Mononuclear cell (primary cell): Measurements from ENCODE around the gene P2RY6. TPM values are rescaled to one million over a fixed set of nuclear protein-coding genes. Genes with fewer than 3 reads are reported as not detected.

Experiments used
- H3K27me3 ChIP-seq: 2 replicates; pipeline ENCODE4 v1.6.0; 2011; ENCODE audit warnings: low read length, control low read depth; ENCODE audit not compliant: insufficient read depth
- H3K4me1 ChIP-seq: 2 replicates; pipeline ENCODE4 v1.5.1; 2011; ENCODE audit warnings: mild to moderate bottlenecking, low read length, control low read depth; ENCODE audit not compliant: insufficient read depth
- H3K4me3 ChIP-seq: 2 replicates; pipeline ENCODE4 v1.5.1; 2011; ENCODE audit warnings: mild to moderate bottlenecking, low read length, moderate library complexity
- H3K9me3 ChIP-seq: 2 replicates; pipeline ENCODE4 v1.5.1; 2011; ENCODE audit warnings: low read depth, mild to moderate bottlenecking, control low read depth, low read length
- total RNA-seq: library from RNA; depleted of rRNA; stranded (reverse); fragments of >200 nt; gene quantifications from one replicate; pipeline ENCODE4 v1.2.3, GENCODE V29; 2012

Gene P2RY6
- total RNA-seq, 1 donor: 0.42 TPM

DNA sequence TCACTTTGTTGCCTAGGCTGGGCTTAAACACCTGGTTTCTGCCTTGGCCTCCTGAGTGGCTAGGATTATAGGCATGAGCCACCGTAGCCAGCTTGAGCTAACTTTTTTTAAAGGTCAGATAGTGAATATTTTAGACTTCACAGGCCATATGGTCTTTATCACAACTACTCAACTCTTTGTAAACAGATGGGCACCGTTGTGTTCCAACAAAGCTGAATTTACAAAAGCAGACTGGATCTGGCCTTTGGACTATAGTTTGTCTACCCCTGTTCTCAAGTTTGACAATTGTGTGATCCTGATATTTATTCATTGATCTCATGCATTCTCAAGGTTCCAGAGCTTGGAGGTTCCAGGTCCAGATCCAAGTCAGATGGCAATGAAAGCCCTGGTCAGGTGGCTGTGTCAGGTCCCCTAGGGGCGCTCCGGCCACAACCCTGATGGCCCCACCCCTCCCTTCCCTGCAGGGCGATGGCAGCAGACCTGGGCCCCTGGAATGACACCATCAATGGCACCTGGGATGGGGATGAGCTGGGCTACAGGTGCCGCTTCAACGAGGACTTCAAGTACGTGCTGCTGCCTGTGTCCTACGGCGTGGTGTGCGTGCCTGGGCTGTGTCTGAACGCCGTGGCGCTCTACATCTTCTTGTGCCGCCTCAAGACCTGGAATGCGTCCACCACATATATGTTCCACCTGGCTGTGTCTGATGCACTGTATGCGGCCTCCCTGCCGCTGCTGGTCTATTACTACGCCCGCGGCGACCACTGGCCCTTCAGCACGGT, 38.3 kb upstream of the P2RY6 start:
- Histone ChIP-seq H3K27me3 (no peaks in the 10 kb centered on the region), H3K4me3 (no peak overlapping the region), H3K9me3 (no peaks in the 10 kb centered on the region), H3K4me1 (no peaks in the 10 kb centered on the region)

DNA sequence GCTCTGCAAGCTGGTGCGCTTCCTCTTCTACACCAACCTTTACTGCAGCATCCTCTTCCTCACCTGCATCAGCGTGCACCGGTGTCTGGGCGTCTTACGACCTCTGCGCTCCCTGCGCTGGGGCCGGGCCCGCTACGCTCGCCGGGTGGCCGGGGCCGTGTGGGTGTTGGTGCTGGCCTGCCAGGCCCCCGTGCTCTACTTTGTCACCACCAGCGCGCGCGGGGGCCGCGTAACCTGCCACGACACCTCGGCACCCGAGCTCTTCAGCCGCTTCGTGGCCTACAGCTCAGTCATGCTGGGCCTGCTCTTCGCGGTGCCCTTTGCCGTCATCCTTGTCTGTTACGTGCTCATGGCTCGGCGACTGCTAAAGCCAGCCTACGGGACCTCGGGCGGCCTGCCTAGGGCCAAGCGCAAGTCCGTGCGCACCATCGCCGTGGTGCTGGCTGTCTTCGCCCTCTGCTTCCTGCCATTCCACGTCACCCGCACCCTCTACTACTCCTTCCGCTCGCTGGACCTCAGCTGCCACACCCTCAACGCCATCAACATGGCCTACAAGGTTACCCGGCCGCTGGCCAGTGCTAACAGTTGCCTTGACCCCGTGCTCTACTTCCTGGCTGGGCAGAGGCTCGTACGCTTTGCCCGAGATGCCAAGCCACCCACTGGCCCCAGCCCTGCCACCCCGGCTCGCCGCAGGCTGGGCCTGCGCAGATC, 37.5 kb upstream of the P2RY6 start:
- no peak overlapping the region for H3K4me3 ChIP-seq
- H3K27me3 ChIP-seq: no peaks in the 10 kb centered on the region
- no peaks in the 10 kb centered on the region for H3K4me1 ChIP-seq
- H3K9me3 ChIP-seq: no peaks in the 10 kb centered on the region

DNA sequence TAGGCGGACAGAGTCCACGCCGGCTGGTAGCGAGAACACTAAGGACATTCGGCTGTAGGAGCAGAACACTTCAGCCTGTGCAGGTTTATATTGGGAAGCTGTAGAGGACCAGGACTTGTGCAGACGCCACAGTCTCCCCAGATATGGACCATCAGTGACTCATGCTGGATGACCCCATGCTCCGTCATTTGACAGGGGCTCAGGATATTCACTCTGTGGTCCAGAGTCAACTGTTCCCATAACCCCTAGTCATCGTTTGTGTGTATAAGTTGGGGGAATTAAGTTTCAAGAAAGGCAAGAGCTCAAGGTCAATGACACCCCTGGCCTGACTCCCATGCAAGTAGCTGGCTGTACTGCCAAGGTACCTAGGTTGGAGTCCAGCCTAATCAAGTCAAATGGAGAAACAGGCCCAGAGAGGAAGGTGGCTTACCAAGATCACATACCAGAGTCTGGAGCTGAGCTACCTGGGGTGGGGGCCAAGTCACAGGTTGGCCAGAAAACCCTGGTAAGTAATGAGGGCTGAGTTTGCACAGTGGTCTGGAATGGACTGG, 36.8 kb upstream of the P2RY6 start:
- Histone ChIP-seq H3K27me3 (no peaks in the 10 kb centered on the region), H3K4me3 (no peak overlapping the region), H3K4me1 (no peaks in the 10 kb centered on the region), H3K9me3 (no peaks in the 10 kb centered on the region)

DNA sequence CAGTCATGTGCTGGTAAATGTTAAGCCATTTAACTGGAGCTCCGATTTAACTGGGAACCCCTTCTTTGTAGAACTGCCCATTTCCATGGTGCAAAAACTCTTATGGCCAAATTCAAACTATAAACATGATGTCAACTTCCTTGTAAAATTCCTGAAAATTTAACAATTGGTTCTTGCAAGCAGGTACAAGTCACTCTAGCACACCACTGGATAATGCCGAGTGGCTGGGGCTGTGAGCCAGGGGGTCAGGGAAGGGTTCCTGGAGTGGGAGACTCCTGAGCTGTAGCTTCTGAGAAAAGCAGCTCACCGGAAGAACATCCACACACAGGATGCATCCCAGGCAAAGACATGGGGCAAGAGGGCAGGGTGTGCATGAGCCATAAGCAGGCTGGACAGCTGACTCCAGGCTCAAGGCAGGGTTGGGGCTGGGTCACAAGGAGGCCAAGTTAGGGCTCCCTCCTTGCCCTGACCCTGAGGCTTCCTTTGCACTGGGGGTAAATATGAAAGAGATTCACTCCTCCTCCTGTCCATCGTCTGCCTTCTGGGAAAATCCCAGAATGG, 35.9 kb upstream of the P2RY6 start:
- Histone ChIP-seq H3K27me3 (no peaks in the 10 kb centered on the region), H3K4me3 (no peak overlapping the region), H3K4me1 (no peaks in the 10 kb centered on the region), H3K9me3 (no peaks in the 10 kb centered on the region)

DNA sequence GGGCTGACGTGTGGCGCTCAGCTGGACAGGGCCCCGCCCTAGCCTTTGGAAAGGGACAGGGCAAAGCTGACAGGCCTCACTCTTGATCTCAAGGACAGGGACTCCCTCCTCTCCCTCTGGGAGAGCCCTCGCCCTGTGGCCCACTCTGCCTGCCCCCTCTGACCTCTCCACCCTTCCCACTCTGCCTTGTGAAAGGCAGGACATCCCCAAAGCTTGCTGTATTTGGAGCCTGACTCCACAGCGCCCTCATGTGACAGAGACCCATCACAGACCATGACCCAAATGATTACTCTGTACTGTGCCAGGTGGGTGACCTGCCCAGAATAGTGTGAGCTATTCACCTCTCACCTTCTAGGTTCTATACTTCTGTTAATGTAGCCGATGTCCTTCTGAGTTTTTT, 35.3 kb upstream of the P2RY6 start:
- no peaks in the 10 kb centered on the region for H3K9me3 ChIP-seq
- no peaks in the 10 kb centered on the region for H3K27me3 ChIP-seq
- no peaks in the 10 kb centered on the region for H3K4me1 ChIP-seq
- H3K4me3 ChIP-seq: no peak overlapping the region

DNA sequence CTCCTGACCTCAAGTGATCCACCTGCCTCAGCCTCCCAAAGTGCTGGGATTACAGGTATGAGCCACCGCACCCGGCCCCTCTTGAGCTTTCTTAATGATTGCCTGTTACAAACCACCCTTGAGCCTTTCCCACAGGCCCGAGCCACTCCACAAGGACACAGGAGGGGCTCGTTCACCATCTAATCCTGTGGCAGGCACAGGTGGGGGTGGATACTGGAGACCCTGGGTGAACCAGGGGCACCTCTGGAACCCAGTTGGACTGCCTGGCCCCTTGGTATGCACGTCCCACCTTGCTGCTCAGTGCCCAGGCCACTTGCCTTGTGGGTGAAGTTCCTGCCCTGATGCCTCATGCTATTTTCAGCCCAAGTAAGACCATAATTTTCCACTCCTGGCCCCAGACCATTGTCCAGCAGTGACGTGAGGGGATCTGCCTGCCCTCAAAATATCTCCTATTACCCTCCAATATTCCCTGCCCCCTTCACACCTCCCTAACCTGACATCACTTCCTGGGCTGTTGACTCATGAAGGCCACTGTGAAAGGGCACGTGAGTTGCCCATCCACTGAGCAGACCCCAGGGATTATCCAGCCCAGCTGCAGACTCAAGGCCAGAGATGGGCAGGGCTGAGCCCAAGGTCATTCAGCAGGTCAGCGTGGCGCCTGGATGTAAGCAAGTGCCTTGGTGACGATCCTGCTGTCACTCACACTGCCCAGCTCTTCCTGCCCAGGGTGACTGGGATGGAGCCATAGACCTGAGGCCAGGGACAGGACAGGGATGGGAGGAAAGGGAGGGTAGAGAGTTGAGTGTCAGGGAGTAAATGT, 34.5 kb upstream of the P2RY6 start:
- H3K4me1 ChIP-seq: peaks cover 5% of the 10 kb centered on the region
- H3K9me3 ChIP-seq: no peaks in the 10 kb centered on the region
- no peak overlapping the region for H3K4me3 ChIP-seq
- H3K27me3 ChIP-seq: no peaks in the 10 kb centered on the region

DNA sequence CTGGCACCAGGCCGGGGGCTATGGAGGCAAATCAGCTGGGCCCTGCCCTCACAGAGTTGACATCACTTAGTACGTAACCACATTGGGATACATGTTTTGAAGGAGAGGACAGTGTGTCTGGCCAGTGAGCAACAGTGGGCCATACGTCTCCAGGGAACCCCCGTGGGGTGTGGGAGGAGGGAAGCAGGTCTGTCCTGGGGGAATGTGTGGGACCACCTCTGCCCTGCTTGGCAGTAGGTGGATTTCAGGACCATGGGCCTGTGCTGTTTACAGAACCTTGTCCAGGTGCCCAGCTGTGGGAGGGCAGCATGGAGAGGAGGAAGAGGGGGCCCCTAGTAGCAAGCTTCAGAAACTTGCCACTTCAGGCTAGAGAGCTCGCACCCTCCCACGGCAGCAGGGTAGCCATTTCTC, 33.0 kb upstream of the P2RY6 start:
- Histone ChIP-seq H3K4me1 (peaks cover 5% of the 10 kb centered on the region), H3K4me3 (no peak overlapping the region), H3K27me3 (no peaks in the 10 kb centered on the region), H3K9me3 (no peaks in the 10 kb centered on the region)

DNA sequence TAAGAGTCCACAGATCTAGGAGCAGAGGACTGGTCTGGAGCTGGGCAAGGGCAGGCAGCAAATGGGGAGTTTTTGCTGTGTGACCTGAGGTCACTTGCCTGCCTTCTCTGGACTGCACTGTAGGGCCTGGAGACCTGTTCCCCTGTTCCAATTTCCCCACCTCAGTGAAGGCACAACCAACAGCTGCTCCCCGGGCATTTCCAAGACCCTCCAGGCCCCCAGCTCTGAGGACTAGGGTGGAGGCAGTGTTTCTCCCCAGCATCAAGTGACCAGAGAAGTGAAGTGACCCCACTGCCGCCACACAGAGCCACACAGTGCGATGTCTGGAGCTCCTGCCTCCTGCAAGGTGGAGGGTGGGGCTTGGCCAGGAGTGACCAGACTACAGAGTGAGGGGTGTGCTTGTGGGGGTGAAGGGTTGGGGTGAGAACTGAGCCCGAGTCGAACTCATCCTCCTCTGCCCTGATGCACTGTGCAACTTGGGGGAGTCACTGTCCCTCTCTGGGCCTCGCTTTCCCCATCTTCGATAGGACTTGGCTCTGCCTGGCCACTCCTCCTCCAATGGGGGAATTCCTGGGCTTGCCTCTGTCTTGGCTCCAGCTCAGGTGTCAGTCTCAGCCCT, 32.5 kb upstream of the P2RY6 start:
- Histone ChIP-seq H3K4me1 (peaks cover 5% of the 10 kb centered on the region), H3K4me3 (no peak overlapping the region), H3K9me3 (no peaks in the 10 kb centered on the region), H3K27me3 (no peaks in the 10 kb centered on the region)

DNA sequence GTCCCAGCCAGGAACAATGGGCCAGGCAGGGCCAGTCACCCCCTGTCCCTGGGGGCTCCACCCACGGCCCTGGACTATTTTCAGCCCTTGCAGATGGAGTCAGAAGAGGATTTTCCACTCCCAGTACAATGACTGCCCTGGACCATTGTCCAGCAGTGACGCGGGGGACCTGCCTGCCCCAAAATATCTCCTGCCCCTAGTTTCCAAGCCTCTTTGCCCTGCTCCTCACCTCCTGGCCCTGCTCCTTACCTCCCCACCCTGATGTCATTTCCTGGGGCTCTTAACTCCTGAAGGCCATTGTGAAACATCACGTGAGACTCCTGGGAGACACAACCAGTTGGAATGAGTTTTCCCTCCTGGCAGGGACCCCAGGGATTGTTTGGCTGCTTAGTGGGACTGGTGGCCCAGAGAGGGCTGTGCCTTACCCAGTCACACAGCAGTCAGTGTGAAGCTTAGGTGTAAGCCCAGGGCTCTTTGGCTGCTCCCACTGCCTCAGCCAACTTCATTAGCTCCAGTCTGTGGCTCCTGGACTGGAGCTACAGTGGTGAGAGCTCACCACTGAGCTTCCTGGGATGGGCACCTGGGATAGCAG, 31.9 kb upstream of the P2RY6 start:
- Histone ChIP-seq H3K27me3 (no peaks in the 10 kb centered on the region), H3K9me3 (no peaks in the 10 kb centered on the region), H3K4me1 (peaks cover 5% of the 10 kb centered on the region), H3K4me3 (no peak overlapping the region)

DNA sequence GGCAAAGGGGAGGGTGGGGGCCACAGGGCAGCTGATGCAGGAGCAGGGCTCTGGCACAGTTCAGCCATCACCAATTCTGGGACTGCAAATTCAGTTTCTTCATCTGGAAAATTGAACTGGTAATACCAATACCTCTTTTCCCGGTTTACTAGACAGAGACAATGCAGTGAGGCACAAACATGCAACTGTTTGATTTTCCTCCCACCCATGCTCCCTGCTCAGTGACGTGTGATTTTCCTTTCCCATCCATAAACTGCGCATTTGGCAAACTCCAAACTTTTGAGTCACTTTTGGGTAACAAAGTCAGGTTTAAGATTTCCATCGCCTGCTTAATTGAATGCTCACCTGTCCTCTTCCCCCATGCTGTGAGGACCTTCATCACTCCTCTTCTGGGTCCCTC, 30.8 kb upstream of the P2RY6 start:
- H3K4me3 ChIP-seq: no peak overlapping the region
- no peaks in the 10 kb centered on the region for H3K9me3 ChIP-seq
- peaks cover 5% of the 10 kb centered on the region for H3K4me1 ChIP-seq
- no peaks in the 10 kb centered on the region for H3K27me3 ChIP-seq

DNA sequence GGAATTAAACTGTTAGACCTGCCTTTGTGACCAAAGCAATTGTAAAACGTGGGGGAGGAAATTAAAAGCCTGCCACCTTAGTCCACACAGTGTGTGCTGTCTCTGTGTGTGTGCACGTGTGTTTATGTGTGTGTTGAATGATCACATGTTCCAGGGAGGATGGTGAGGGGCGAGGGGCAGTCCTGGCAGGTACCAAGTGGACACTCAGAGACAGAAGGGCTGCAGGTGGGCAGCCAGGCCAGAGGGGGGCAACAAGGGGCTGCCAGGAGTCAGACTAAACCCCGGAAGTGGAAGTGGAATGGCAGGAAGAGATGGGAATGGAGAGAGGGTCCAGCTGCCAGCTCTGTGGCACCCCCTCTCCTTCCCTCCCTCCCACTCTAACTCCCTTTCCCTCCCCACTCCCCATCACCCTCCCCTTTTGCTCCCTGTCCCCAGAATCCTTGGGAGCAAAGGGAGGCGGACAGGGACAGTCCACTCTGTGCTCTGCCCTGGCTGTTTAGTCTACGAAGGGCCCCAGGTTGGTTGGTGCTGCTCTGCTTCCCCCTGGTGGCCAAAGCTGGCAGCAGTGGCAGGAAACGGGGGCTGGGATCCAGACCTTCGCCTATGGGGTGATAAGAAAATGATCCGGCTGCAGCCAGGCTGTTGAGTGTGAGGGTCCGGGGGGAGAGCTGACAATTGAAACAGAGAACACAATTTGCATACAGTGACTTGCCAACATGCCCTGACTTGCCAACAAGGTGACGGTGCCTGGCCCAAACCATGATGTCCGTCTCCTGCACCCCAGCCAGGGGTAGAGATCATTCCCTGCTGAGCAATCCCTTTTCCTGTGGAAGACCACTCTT, 29.7 kb upstream of the P2RY6 start:
- Histone ChIP-seq H3K9me3 (no peaks in the 10 kb centered on the region), H3K4me3 (no peak overlapping the region)

DNA sequence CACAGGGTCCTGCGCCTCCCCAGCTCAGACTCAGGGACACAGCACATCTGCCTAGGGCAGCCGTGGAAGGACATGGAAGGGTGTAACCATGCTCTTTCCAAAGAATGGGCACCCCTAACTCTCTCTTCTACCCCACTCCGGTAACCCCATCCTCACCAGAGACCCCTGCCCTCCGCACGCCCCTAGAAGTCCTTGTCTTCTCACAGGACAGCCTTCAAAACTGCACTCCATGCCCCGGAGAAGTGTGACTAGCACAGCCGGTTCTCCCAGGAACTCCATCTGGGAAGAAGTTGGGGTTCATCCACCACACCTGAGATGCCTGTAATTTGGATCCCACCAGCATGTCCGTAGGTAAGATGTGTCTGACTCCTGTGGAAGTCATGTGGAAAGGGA, 29.0 kb upstream of the P2RY6 start:
- no peaks in the 10 kb centered on the region for H3K9me3 ChIP-seq

More for the DNA sequence above, 29.7 kb upstream of the P2RY6 start:
- Histone ChIP-seq H3K27me3 (no peaks in the 10 kb centered on the region), H3K4me1 (peaks cover 5% of the 10 kb centered on the region)

DNA sequence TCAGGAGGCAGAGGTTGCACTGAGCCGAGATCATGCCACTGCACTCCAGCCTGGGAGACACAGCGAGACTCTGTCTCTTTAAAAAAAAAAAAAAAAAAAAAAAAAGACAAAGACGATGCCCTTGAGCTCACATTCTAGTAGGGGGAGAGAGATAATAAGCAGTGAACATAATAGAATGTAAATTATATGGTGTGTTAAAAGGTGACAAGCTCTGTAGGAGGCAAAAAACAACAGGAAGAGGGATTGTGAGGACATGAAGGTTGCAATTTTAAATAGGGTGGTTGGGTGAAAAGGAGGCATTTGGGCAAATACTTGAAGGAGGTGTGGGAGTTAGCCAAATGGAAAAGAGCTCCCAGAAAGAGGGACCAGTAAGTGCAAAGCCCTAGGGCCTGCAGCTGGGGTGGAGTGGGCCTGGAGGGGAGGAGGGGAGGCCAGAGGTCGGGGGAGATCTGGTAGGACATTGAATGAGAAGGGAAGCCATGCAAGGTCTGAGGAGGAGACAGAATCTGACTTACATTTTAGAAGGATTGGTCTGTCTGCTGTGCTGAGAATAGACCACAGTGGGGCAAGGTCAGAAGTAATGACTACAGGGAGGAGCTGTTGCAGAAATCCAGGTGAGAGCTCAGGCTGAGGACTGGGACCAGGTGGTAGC, 27.4 kb upstream of the P2RY6 start:
- Histone ChIP-seq H3K27me3 (no peaks in the 10 kb centered on the region), H3K9me3 (no peaks in the 10 kb centered on the region), H3K4me3 (no peak overlapping the region), H3K4me1 (peaks cover 5% of the 10 kb centered on the region)

More for the DNA sequence above, 29.0 kb upstream of the P2RY6 start:
- Histone ChIP-seq H3K4me1 (peaks cover 5% of the 10 kb centered on the region), H3K4me3 (no peak overlapping the region), H3K27me3 (no peaks in the 10 kb centered on the region)
